A549 treated with GW870086 at 1 μM for 4 hours (cell line): Measurements from ENCODE around the gene PLCXD1. TPM values are rescaled to one million over a fixed set of nuclear protein-coding genes. Genes with fewer than 3 reads are reported as not detected.

ENCODE experiments used
- total RNA-seq: library from RNA; stranded (reverse); fragments of 200-300 nt; extraction: Qiagen RNA extraction; gene quantifications from 5 replicates; pipeline ENCODE4 v1.2.3, GENCODE V29; 2022; ENCODE audit warnings: low read depth

Gene PLCXD1, protein sequence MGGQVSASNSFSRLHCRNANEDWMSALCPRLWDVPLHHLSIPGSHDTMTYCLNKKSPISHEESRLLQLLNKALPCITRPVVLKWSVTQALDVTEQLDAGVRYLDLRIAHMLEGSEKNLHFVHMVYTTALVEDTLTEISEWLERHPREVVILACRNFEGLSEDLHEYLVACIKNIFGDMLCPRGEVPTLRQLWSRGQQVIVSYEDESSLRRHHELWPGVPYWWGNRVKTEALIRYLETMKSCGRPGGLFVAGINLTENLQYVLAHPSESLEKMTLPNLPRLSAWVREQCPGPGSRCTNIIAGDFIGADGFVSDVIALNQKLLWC
- 25.4 to 30.1 TPM (median 28.1 TPM) in 5 replicates for total RNA-seq

DNA sequence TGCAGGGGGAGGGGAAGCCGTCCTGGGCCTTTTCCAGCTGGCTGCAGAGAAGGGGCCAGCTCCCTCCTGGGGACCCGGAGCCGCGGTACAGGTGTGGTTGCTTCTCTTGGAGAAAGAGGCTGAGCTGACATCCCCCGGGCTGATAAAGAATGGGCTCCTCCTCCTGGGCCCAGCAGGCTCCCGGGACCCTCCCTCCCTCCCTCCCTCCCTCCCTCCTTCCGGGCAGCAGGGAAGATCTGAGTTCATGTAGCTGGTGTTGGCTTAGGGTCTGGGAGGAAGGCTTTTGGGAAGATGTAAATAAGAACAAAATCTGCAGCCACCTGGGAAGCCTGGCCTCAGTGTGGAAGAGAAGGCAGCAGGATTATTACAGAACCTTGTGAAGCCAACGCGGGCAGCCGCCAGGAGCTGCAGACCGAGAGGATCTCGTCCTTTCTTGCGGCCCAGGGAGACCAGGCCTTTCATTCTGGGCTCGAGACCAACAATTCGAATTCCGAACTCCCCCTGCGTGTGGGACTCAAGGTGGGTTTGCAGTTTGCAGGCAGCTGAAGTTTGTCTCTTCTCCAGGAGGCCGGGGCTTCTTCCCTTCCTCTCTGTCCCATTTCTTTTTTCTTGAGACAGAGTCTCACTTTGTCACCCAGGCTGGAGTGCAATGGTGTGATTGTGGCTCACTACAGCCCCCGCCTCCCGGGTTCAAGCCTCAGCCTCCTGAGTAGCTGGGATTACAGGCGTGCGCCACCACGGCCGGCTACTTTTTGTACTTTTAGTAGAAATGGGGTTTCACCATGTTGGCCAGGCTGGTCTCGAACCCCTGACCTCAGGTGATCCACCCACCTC lies at the start of gene PLCXD1:
PLCXD1 (plus strand) TSS at position 216 of the 834 bp plus-strand sequence. CDS start 2,807 bp downstream, outside the sequence.

DNA sequence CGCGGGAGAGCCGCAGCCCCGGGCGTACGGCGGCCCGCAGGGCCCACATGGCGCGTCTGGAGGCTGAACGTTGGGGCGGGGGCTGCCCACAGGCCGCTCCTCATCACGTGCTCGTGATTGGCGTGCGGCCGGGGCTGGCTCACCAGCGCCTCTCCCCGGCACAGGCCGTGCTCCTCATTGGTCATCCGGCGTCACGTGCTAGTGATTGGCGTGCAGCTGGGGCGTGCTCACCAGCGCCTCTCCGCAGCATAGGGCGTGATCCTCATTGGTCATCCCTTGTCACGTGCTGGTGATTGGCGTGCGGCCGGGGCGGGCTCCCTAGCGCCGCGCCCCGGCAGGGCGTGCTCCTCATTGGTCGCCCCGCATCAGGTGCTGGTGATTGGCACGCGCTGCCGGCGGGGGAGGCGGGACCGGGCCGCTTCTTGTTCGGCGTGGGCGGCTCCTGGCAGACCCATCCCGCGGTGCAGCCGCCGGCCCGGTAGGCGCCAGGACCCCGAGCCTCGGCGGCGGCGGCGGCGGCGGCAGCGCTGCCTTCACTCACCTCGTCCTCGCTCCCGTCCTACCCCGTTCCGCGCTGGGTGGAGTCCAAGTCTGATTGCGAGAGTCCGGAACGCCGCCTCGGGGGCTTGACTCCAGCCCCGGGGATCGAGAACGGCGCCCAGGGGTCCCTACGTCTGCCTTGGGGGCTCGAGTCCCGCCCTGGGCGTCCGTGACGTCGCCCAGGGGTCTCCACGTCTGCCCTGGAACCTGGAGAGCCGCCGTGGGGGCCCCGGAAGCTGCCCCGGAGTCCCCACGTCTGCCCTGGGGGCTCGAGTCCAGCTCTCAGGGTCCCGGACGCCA lies 37.8 kb downstream of the PLCXD1 start, which contains the start of gene GTPBP6:
GTPBP6 (minus strand) TSS at position 58 of the 840 bp plus-strand sequence; CDS start at position 49, 9 bp downstream.

Other genes starting within 250 kb of the PLCXD1 start
- 36.1 to 51.6 TPM (median 49.0 TPM) in 5 replicates for gene GTPBP6, start 37.4 kb downstream of the PLCXD1 start, total RNA-seq
- 18.2 to 25.4 TPM (median 23.0 TPM) in 5 replicates for gene PPP2R3B, start 105.5 kb downstream of the PLCXD1 start, total RNA-seq